Measurements from ENCODE around the gene PCDHB3. TPM values are rescaled to one million over a fixed set of nuclear protein-coding genes. Genes with fewer than 3 reads are reported as not detected.
"Not testable (repeated sequence)": the region's sequence is repeated elsewhere in the genome, so short reads cannot be mapped to it uniquely, and the experiment has no call there.

Gene PCDHB3
- total RNA-seq, 1 donor from 2014 or later = 5.6 TPM

- no peaks in the 10 kb centered on the region for H3K27me3 Mint-ChIP-seq (ENCODE audit: low read depth)
- no peaks in the 10 kb centered on the region for H3K4me1 Mint-ChIP-seq (ENCODE audit: low read depth)
- H3K27ac Mint-ChIP-seq (ENCODE audit: unreplicated experiment) = no peak overlapping the region
- DNase-seq (ENCODE audit: low spot score) = no peak
- TF ChIP-seq, protein P1, sequence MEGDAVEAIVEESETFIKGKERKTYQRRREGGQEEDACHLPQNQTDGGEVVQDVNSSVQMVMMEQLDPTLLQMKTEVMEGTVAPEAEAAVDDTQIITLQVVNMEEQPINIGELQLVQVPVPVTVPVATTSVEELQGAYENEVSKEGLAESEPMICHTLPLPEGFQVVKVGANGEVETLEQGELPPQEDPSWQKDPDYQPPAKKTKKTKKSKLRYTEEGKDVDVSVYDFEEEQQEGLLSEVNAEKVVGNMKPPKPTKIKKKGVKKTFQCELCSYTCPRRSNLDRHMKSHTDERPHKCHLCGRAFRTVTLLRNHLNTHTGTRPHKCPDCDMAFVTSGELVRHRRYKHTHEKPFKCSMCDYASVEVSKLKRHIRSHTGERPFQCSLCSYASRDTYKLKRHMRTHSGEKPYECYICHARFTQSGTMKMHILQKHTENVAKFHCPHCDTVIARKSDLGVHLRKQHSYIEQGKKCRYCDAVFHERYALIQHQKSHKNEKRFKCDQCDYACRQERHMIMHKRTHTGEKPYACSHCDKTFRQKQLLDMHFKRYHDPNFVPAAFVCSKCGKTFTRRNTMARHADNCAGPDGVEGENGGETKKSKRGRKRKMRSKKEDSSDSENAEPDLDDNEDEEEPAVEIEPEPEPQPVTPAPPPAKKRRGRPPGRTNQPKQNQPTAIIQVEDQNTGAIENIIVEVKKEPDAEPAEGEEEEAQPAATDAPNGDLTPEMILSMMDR (IDR thresholded peaks at IDR 0.05) = no peak
- peaks cover 47% of the 10 kb centered on the region for H3K36me3 Mint-ChIP-seq (ENCODE audit: low read depth)
- peaks cover 60% of the 10 kb centered on the region for H3K9me3 Mint-ChIP-seq (ENCODE audit: low read depth)
- H3K4me3 Mint-ChIP-seq (ENCODE audit: unreplicated experiment) = no peak overlapping the region
Observed at GRCh38 chr5:141150993-141151325, 50.7 kb downstream of the PCDHB3 start.

- not testable (repeated sequence) for H3K4me3 Mint-ChIP-seq (ENCODE audit: unreplicated experiment); DNase-seq (ENCODE audit: low spot score); H3K4me1 Mint-ChIP-seq (ENCODE audit: low read depth); H3K27me3 Mint-ChIP-seq (ENCODE audit: low read depth); H3K27ac Mint-ChIP-seq (ENCODE audit: unreplicated experiment)
- H3K9me3 Mint-ChIP-seq (ENCODE audit: low read depth) = peaks cover 60% of the 10 kb centered on the region
- peaks cover 48% of the 10 kb centered on the region for H3K36me3 Mint-ChIP-seq (ENCODE audit: low read depth)
Observed at GRCh38 chr5:141151632-141152031, 51.4 kb downstream of the PCDHB3 start.

DNA sequence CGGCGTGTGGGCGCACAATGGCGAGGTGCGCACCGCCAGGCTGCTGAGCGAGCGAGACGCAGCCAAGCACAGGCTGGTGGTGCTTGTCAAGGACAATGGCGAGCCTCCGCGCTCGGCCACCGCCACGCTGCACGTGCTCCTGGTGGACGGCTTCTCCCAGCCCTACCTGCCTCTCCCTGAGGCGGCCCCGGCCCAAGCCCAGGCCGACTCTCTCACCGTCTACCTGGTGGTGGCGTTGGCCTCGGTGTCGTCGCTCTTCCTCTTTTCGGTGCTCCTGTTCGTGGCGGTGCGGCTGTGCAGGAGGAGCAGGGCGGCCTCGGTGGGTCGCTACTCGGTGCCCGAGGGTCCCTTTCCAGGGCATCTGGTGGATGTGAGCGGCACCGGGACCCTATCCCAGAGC is 51.8 kb downstream of the PCDHB3 start:
- H3K4me3 Mint-ChIP-seq (ENCODE audit: unreplicated experiment); H3K27ac Mint-ChIP-seq (ENCODE audit: unreplicated experiment); H3K4me1 Mint-ChIP-seq (ENCODE audit: low read depth); DNase-seq (ENCODE audit: low spot score); H3K27me3 Mint-ChIP-seq (ENCODE audit: low read depth): not testable (repeated sequence)
- H3K9me3 Mint-ChIP-seq (ENCODE audit: low read depth) = peaks cover 61% of the 10 kb centered on the region
- H3K36me3 Mint-ChIP-seq (ENCODE audit: low read depth) = peaks cover 49% of the 10 kb centered on the region

Other genes starting within 250 kb of the PCDHB3 start
- 6.7 to 21.2 TPM (median 20.5 TPM) in 3 replicates for gene PCDHA10, start 244.6 kb upstream of the PCDHB3 start, total RNA-seq
- 6.0 to 10.7 TPM (median 6.1 TPM) in 3 replicates for gene PCDHA11, start 231.5 kb upstream of the PCDHB3 start, total RNA-seq
- gene PCDHA12, start 225.2 kb upstream of the PCDHB3 start, total RNA-seq = 15.9 to 23.6 TPM (median 23.0 TPM) in 3 replicates
- 1.1 to 2.0 TPM (median 1.3 TPM) in 3 replicates for gene PCDHA13, start 218.3 kb upstream of the PCDHB3 start, total RNA-seq
- gene PCDHAC1, start 174.2 kb upstream of the PCDHB3 start, total RNA-seq = 5.8 to 7.2 TPM (median 7.1 TPM) in 3 replicates
- gene PCDHAC2, start 134.0 kb upstream of the PCDHB3 start, total RNA-seq = 4.9 to 7.1 TPM (median 6.7 TPM) in 3 replicates
- 0.05 TPM in 1 of 3 replicates, not detected in the others for gene PCDHB1, start 49.1 kb upstream of the PCDHB3 start, total RNA-seq
- 60.5 to 90.1 TPM (median 64.5 TPM) in 3 replicates for gene PCDHB2, start 5.9 kb upstream of the PCDHB3 start, total RNA-seq
- gene PCDHB4, start 21.3 kb downstream of the PCDHB3 start, total RNA-seq = 2.0 to 5.4 TPM (median 2.0 TPM) in 3 replicates
- gene PCDHB5, start 34.7 kb downstream of the PCDHB3 start, total RNA-seq = 6.6 to 11.4 TPM (median 10.2 TPM) in 3 replicates
- 1.2 to 3.1 TPM (median 1.2 TPM) in 3 replicates for gene PCDHB6, start 49.6 kb downstream of the PCDHB3 start, total RNA-seq
- gene PCDHB7, start 72.2 kb downstream of the PCDHB3 start, total RNA-seq = 1.1 to 2.5 TPM (median 1.2 TPM) in 3 replicates
- gene PCDHB8, start 77.3 kb downstream of the PCDHB3 start, total RNA-seq = 1.1 to 3.1 TPM (median 1.7 TPM) in 3 replicates
- 4.3 to 6.1 TPM (median 5.9 TPM) in 3 replicates for gene PCDHB16, start 81.9 kb downstream of the PCDHB3 start, total RNA-seq
- 3.1 to 4.8 TPM (median 3.7 TPM) in 3 replicates for gene PCDHB9, start 86.7 kb downstream of the PCDHB3 start, total RNA-seq
- gene PCDHB10, start 91.9 kb downstream of the PCDHB3 start, total RNA-seq = 3.8 to 5.3 TPM (median 4.3 TPM) in 3 replicates
- gene PCDHB11, start 99.2 kb downstream of the PCDHB3 start, total RNA-seq = 0.90 to 2.4 TPM (median 1.3 TPM) in 3 replicates
- gene PCDHB12, start 108.2 kb downstream of the PCDHB3 start, total RNA-seq = 1.5 to 2.4 TPM (median 1.7 TPM) in 3 replicates
- gene PCDHB13, start 113.4 kb downstream of the PCDHB3 start, total RNA-seq = 2.4 to 2.9 TPM (median 2.9 TPM) in 3 replicates
- 2.7 to 4.9 TPM (median 4.0 TPM) in 3 replicates for gene PCDHB14, start 122.9 kb downstream of the PCDHB3 start, total RNA-seq
- 1.7 to 4.3 TPM (median 1.9 TPM) in 3 replicates for gene PCDHB15, start 144.9 kb downstream of the PCDHB3 start, total RNA-seq
- 0.15 to 0.48 TPM (median 0.41 TPM) in 3 replicates for gene SLC25A2, start 203.6 kb downstream of the PCDHB3 start, total RNA-seq
- gene TAF7, start 220.3 kb downstream of the PCDHB3 start, total RNA-seq = 66.4 to 73.3 TPM (median 69.7 TPM) in 3 replicates
- gene PCDHGA1, start 230.0 kb downstream of the PCDHB3 start, total RNA-seq = 0.10 to 0.23 TPM (median 0.15 TPM) in 3 replicates
- gene PCDHGA2, start 238.3 kb downstream of the PCDHB3 start, total RNA-seq = 0.19 to 0.30 TPM (median 0.23 TPM) in 3 replicates
- 0.12 to 0.51 TPM (median 0.28 TPM) in 3 replicates for gene PCDHGA3, start 243.4 kb downstream of the PCDHB3 start, total RNA-seq
- 2.4 to 2.7 TPM (median 2.7 TPM) in 3 replicates for gene PCDHGB1, start 249.6 kb downstream of the PCDHB3 start, total RNA-seq

Data from chondrocyte (in vitro differentiated cells).